Adrenal gland (tissue), 5 donors: ENCODE data around the gene EGLN3.

Source experiments
- POLR2A ChIP-seq, 2 donors: fragments of 450-650 bp; IDR thresholded peaks; one replicate each; pipeline ENCODE4 v1.6.1; 2017; ENCODE audit warnings: antibody characterized with exemption in 2 of 2, mild to moderate bottlenecking in 2 of 2, moderate library complexity in 1 of 2
- TF ChIP-seq, protein P1 (sequence below), 6 experiments: fragments of 450-650 bp in 4 of 6; fragments of 200-600 bp in 2 of 6; sonication (generic) in 1 of 6; IDR thresholded peaks; 1 replicate in 5 of 6; 2 replicates in 1 of 6; pipeline versions ENCODE4 v1.5.1 to v1.8.0; 2016 to 2021; ENCODE audit warnings: antibody characterized with exemption in 6 of 6, mild to moderate bottlenecking in 2 of 6, moderate library complexity in 1 of 6
- donor health status: DM: no; HTN: no; CAD: no.

DNA sequence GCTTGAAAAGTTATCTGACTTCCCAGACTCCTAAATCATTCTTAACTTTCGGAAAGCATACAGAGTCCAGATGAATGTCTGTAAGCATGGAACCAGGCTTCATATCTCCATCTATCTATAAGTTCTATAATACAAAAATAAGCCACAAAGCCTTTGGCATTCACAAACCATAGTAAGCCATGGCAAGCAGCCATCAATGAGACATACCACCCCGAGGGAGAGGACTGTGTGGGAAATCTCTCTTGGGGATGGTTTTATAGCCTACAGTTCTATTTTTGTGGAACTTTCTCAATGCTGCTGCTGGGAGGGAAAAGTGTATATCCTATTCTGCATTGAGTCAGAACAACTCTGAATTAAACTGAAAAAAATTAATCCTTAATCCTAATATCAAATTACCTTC, 20.4 kb downstream of the EGLN3 start:
- TF ChIP-seq, protein P1, sequence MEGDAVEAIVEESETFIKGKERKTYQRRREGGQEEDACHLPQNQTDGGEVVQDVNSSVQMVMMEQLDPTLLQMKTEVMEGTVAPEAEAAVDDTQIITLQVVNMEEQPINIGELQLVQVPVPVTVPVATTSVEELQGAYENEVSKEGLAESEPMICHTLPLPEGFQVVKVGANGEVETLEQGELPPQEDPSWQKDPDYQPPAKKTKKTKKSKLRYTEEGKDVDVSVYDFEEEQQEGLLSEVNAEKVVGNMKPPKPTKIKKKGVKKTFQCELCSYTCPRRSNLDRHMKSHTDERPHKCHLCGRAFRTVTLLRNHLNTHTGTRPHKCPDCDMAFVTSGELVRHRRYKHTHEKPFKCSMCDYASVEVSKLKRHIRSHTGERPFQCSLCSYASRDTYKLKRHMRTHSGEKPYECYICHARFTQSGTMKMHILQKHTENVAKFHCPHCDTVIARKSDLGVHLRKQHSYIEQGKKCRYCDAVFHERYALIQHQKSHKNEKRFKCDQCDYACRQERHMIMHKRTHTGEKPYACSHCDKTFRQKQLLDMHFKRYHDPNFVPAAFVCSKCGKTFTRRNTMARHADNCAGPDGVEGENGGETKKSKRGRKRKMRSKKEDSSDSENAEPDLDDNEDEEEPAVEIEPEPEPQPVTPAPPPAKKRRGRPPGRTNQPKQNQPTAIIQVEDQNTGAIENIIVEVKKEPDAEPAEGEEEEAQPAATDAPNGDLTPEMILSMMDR (IDR thresholded peaks at IDR 0.05): no peak
- no peak for TF ChIP-seq POLR2A (IDR thresholded peaks at IDR 0.05)
